Loucy (cell line): ENCODE results near the gene KRTAP20-3.

Experiments used
- H2AFZ ChIP-seq: fragments of 200-600 bp; sonication (generic); 2 replicates; pipeline ENCODE4 v1.6.0; 2016; ENCODE audit warnings: antibody characterized with exemption, mild to moderate bottlenecking, low read length, moderate library complexity
- H3F3A ChIP-seq: fragments of 200-600 bp; 2 replicates; pipeline ENCODE4 v1.6.0; 2016; ENCODE audit warnings: antibody characterized with exemption, low read depth, mild to moderate bottlenecking
- H3K27me3 ChIP-seq: fragments of 200-600 bp; sonication (generic); 2 replicates; pipeline ENCODE4 v1.6.1; 2014; ENCODE audit warnings: low read length, mild to moderate bottlenecking; ENCODE audit not compliant: insufficient read depth, poor library complexity, severe bottlenecking
- H3K36me3 ChIP-seq: fragments of 200-600 bp; sonication (generic); 2 replicates; pipeline ENCODE4 v1.6.1; 2016; ENCODE audit warnings: low read length; ENCODE audit not compliant: insufficient read depth
- H3K4me1 ChIP-seq: fragments of 200-600 bp; sonication (generic); 2 replicates; pipeline ENCODE4 v1.5.1; 2014; ENCODE audit warnings: low read length, mild to moderate bottlenecking; ENCODE audit not compliant: insufficient read depth, poor library complexity, severe bottlenecking
- H3K4me2 ChIP-seq: fragments of 200-600 bp; sonication (generic); 2 replicates; pipeline ENCODE4 v1.6.0; 2014; ENCODE audit warnings: antibody characterized with exemption, low read length, low read depth, mild to moderate bottlenecking; ENCODE audit not compliant: poor library complexity, severe bottlenecking
- H3K4me3 ChIP-seq: fragments of 200-600 bp; sonication (generic); 2 replicates; pipeline ENCODE4 v1.5.1; 2014; ENCODE audit warnings: low read length, mild to moderate bottlenecking, mixed read lengths; ENCODE audit not compliant: poor library complexity, severe bottlenecking
- H3K79me2 ChIP-seq: fragments of 200-600 bp; sonication (generic); 2 replicates; pipeline ENCODE4 v1.6.1; 2014; ENCODE audit warnings: low read length; ENCODE audit not compliant: insufficient read depth
- H3K9ac ChIP-seq: fragments of 200-600 bp; sonication (generic); 2 replicates; pipeline ENCODE4 v1.6.0; 2014; ENCODE audit warnings: mild to moderate bottlenecking, low read depth, low read length, moderate library complexity; ENCODE audit not compliant: poor library complexity, severe bottlenecking
- H3K9me2 ChIP-seq: fragments of 200-600 bp; sonication (generic); replicated peaks from 2 replicates; pipeline ENCODE4 v1.6.1; 2016; ENCODE audit warnings: low read depth, low read length, mixed read lengths
- H3K9me3 ChIP-seq: fragments of 200-600 bp; sonication (generic); 2 replicates; pipeline ENCODE4 v1.6.1; 2014; ENCODE audit warnings: mild to moderate bottlenecking, antibody characterized with exemption, low read length, low read depth; ENCODE audit not compliant: insufficient read depth
- H4K20me1 ChIP-seq: fragments of 200-600 bp; sonication (generic); 2 replicates; pipeline ENCODE4 v1.6.0; 2014; ENCODE audit warnings: antibody characterized with exemption, low read length, mild to moderate bottlenecking; ENCODE audit not compliant: insufficient read depth, poor library complexity, severe bottlenecking
- CTCF ChIP-seq: fragments of 200-600 bp; sonication (generic); conservative IDR thresholded peaks from 2 replicates; pipeline ENCODE4 v1.5.1; 2014; ENCODE audit warnings: mild to moderate bottlenecking, antibody characterized with exemption, low read length
- EZH2phosphoT487 ChIP-seq: fragments of 200-600 bp; IDR thresholded peaks from 2 replicates; pipeline ENCODE4 v1.6.1; 2018; ENCODE audit warnings: antibody characterized with exemption, mild to moderate bottlenecking, moderate library complexity, borderline replicate concordance

The KRTAP20-3 gene

GRCh38 chr21:30615199-30615598 lies 27.5 kb upstream of the KRTAP20-3 start:
- H3K27me3 ChIP-seq, result no peaks in the 10 kb centered on the region
- H4K20me1 ChIP-seq, result no peaks in the 10 kb centered on the region
- H3K9me3 ChIP-seq, result no peaks in the 10 kb centered on the region
- no peaks in the 10 kb centered on the region for H3K9me2 ChIP-seq
- no peak overlapping the region for H3K9ac ChIP-seq
- no peaks in the 10 kb centered on the region for H3K4me1 ChIP-seq
- no peak overlapping the region for H3K4me2 ChIP-seq
- H3F3A ChIP-seq, result no peaks in the 10 kb centered on the region
- no peaks in the 10 kb centered on the region for H3K79me2 ChIP-seq
- H3K36me3 ChIP-seq, result no peaks in the 10 kb centered on the region
- H2AFZ ChIP-seq, result no peak overlapping the region
- no peak overlapping the region for H3K4me3 ChIP-seq
- TF ChIP-seq EZH2phosphoT487 (no peak), CTCF (no peak)

- H3K9ac ChIP-seq, result no peak within 1 kb of the TSS
- H3K79me2 ChIP-seq, result no peaks in the 10 kb centered on the region
- H3K27me3 ChIP-seq, result no peaks in the 10 kb centered on the region
- no peak within 1 kb of the TSS for H3K4me2 ChIP-seq
- no peak within 1 kb of the TSS for H3K4me3 ChIP-seq
- H3K9me2 ChIP-seq, result no peaks in the 10 kb centered on the region
- H4K20me1 ChIP-seq, result no peaks in the 10 kb centered on the region
- no peaks in the 10 kb centered on the region for H3K9me3 ChIP-seq
- no peaks in the 10 kb centered on the region for H3F3A ChIP-seq
- H2AFZ ChIP-seq, result no peak within 1 kb of the TSS
- no peaks in the 10 kb centered on the region for H3K4me1 ChIP-seq
- H3K36me3 ChIP-seq, result no peaks in the 10 kb centered on the region
- TF ChIP-seq EZH2phosphoT487 (no peak), CTCF (no peak)
Observed at GRCh38 chr21:30616125-30616524, 26.5 kb upstream of the KRTAP20-3 start, which contains the start of gene KRTAP20-1. KRTAP20-1 (plus strand) TSS chr21:30616425; CDS start chr21:30616455, 30 bp downstream.

GRCh38 chr21:30620080-30620479 lies 22.6 kb upstream of the KRTAP20-3 start:
- H3K9me2 ChIP-seq, result no peaks in the 10 kb centered on the region
- H4K20me1 ChIP-seq, result no peaks in the 10 kb centered on the region
- no peak overlapping the region for H2AFZ ChIP-seq
- no peak overlapping the region for H3K9ac ChIP-seq
- no peaks in the 10 kb centered on the region for H3K36me3 ChIP-seq
- no peaks in the 10 kb centered on the region for H3K4me1 ChIP-seq
- no peaks in the 10 kb centered on the region for H3K79me2 ChIP-seq
- H3F3A ChIP-seq, result no peaks in the 10 kb centered on the region
- H3K9me3 ChIP-seq, result peaks cover 4% of the 10 kb centered on the region; the same call in 1 of the 2 replicates
- H3K4me2 ChIP-seq, result no peak overlapping the region
- H3K27me3 ChIP-seq, result no peaks in the 10 kb centered on the region
- H3K4me3 ChIP-seq, result no peak overlapping the region
- TF ChIP-seq EZH2phosphoT487 (no peak), CTCF (no peak)
